Hippocampal formation (tissue), 2 donors: Measurements from ENCODE around the gene DTYMK.

Experiments
- DNase-seq, 2 donors: peaks; one replicate each; lab custom pipeline; 2025; lab: John Stamatoyannopoulos, UW

Gene DTYMK

GRCh38 chr2:241706537-241706936 is 19.9 kb upstream of the DTYMK start:
- no peak for DNase-seq

- peak in 1 of 2 donors; percentile 20 for DNase-seq
Observed at GRCh38 chr2:241703032-241703604, 16.5 kb upstream of the DTYMK start.

- peak; percentile 74 to 89 for DNase-seq
Observed at GRCh38 chr2:241702155-241703031, 15.8 kb upstream of the DTYMK start.

GRCh38 chr2:241701399-241702154 is 15.0 kb upstream of the DTYMK start, which contains the start of gene ING5:
Gene ING5 (plus strand): TSS chr2:241702039. CDS start chr2:241702066, 27 bp downstream.
- peak; percentile 87 to 88 for DNase-seq

GRCh38 chr2:241701149-241701398 is 14.5 kb upstream of the DTYMK start:
- DNase-seq, result no peak

- no peak for DNase-seq
Observed at GRCh38 chr2:241695651-241696050, 9.0 kb upstream of the DTYMK start.

GRCh38 chr2:241692448-241692847 is 5.8 kb upstream of the DTYMK start:
- no peak for DNase-seq

- DNase-seq, result no peak
Observed at GRCh38 chr2:241690202-241690717, 3.6 kb upstream of the DTYMK start.

GRCh38 chr2:241689306-241689705 is 2.7 kb upstream of the DTYMK start:
- no peak for DNase-seq

GRCh38 chr2:241686324-241686649 is 328 bp downstream of the DTYMK start:
- no peak for DNase-seq

- no peak for DNase-seq
Observed at GRCh38 chr2:241680827-241681599, 5.6 kb downstream of the DTYMK start.

GRCh38 chr2:241680044-241680443 is 6.6 kb downstream of the DTYMK start:
- DNase-seq, result no peak

GRCh38 chr2:241678784-241679540 is 7.7 kb downstream of the DTYMK start:
- no peak for DNase-seq

- no peak for DNase-seq
Observed at GRCh38 chr2:241678307-241678706, 8.3 kb downstream of the DTYMK start.

- DNase-seq, result no peak
Observed at GRCh38 chr2:241677392-241677791, 9.2 kb downstream of the DTYMK start.

- DNase-seq, result no peak
Observed at GRCh38 chr2:241676665-241677064, 9.9 kb downstream of the DTYMK start.

GRCh38 chr2:241675885-241676284 is 10.7 kb downstream of the DTYMK start:
- DNase-seq, result no peak

GRCh38 chr2:241673797-241674725 is 12.6 kb downstream of the DTYMK start:
- peak in 1 of 2 donors; percentile 9 for DNase-seq

- no peak for DNase-seq
Observed at GRCh38 chr2:241673189-241673663, 13.4 kb downstream of the DTYMK start.
